ENCODE results near the gene ERBB4. TPM values are rescaled to one million over a fixed set of nuclear protein-coding genes. Genes with fewer than 3 reads are reported as not detected.

The ERBB4 gene
- total RNA-seq, 1 experiment from 2014 or later: 0.04 TPM

- H3K4me3 Mint-ChIP-seq: no peak overlapping the region
- no peaks in the 10 kb centered on the region for H3K9me3 Mint-ChIP-seq
- H3K36me3 Mint-ChIP-seq (ENCODE audit: insufficient read depth in 1 of 3, low read depth in 3 of 3): no peaks in the 10 kb centered on the region
- Histone ChIP-seq H3K4me2 (ENCODE audit: insufficient read depth, insufficient read length, low read length) (no peak overlapping the region), H3K9ac (ENCODE audit: extremely low read depth, insufficient read length, low read length) (no peak overlapping the region), H2BK20ac (ENCODE audit: low read depth, low read length, poor library complexity, severe bottlenecking) (no peak overlapping the region), H3K23me2 (ENCODE audit: insufficient read length, low read depth, low read length, poor library complexity, severe bottlenecking) (no peaks in the 10 kb centered on the region), H3K27me3 (ENCODE audit: insufficient read depth, low read length) (no peaks in the 10 kb centered on the region), H3T11ph (ENCODE audit: low read length) (no peak overlapping the region), H3K79me1 (ENCODE audit: insufficient read depth, low read depth, low read length, poor library complexity, severe bottlenecking) (no peaks in the 10 kb centered on the region), H2BK5ac (ENCODE audit: insufficient read length, low read length) (no peak overlapping the region), H3K14ac (ENCODE audit: insufficient read depth, low read length) (no peak overlapping the region), H2BK12ac (ENCODE audit: insufficient read length, low read depth, low read length) (no peak overlapping the region), H4K5ac (ENCODE audit: insufficient read length, low read depth, low read length) (no peak overlapping the region), H3K18ac (ENCODE audit: insufficient read length, low read depth, low read length) (no peak overlapping the region), H3K79me2 (ENCODE audit: insufficient read depth, low read length) (no peaks in the 10 kb centered on the region), H3K4ac (ENCODE audit: low read depth, low read length) (no peak overlapping the region), H4K91ac (ENCODE audit: insufficient read length, low read depth, low read length) (no peak overlapping the region), H2AK5ac (ENCODE audit: insufficient read length, low read length) (no peak overlapping the region), H4K20me1 (ENCODE audit: control insufficient read depth, insufficient read depth, insufficient read length) (no peaks in the 10 kb centered on the region), H3K56ac (ENCODE audit: insufficient read length, low read depth, low read length) (no peak overlapping the region), H3K23ac (ENCODE audit: insufficient read length, low read depth, low read length) (no peak overlapping the region), H3K9me3 (ENCODE audit: control insufficient read depth, low read depth, low read length) (no peaks in the 10 kb centered on the region), H2BK120ac (ENCODE audit: low read depth, low read length, poor library complexity, severe bottlenecking) (no peak overlapping the region), H3K27ac (ENCODE audit: insufficient read length, low read depth, low read length) (no peak overlapping the region), H3K4me1 (ENCODE audit: insufficient read depth, low read length) (peaks cover 5% of the 10 kb centered on the region; the same call in 1 of the 2 replicates), H2BK15ac (ENCODE audit: low read depth, low read length) (no peak overlapping the region), H4K8ac (replicated peaks; ENCODE audit: insufficient read length, low read depth, low read length) (no peak overlapping the region), H2AFZ (ENCODE audit: low read length) (no peak overlapping the region)
- no peak for DNase-seq
- no peaks in the 10 kb centered on the region for H3K27me3 Mint-ChIP-seq (ENCODE audit: low read depth)
- TF ChIP-seq, protein P1, sequence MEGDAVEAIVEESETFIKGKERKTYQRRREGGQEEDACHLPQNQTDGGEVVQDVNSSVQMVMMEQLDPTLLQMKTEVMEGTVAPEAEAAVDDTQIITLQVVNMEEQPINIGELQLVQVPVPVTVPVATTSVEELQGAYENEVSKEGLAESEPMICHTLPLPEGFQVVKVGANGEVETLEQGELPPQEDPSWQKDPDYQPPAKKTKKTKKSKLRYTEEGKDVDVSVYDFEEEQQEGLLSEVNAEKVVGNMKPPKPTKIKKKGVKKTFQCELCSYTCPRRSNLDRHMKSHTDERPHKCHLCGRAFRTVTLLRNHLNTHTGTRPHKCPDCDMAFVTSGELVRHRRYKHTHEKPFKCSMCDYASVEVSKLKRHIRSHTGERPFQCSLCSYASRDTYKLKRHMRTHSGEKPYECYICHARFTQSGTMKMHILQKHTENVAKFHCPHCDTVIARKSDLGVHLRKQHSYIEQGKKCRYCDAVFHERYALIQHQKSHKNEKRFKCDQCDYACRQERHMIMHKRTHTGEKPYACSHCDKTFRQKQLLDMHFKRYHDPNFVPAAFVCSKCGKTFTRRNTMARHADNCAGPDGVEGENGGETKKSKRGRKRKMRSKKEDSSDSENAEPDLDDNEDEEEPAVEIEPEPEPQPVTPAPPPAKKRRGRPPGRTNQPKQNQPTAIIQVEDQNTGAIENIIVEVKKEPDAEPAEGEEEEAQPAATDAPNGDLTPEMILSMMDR (conservative IDR thresholded peaks at IDR 0.05): no peak
- peaks cover 9% of the 10 kb centered on the region in 2 experiments for H3K4me1 Mint-ChIP-seq
- H3K27ac Mint-ChIP-seq: peak overlapping the region in 2 of 3 experiments; percentile 75 to 76; a peak in 5 of 7 replicates
Observed at GRCh38 chr2:211609127-211609526, 929.5 kb downstream of the ERBB4 start.

Data from H9 (cell line).